HG03442 (cell line): ENCODE measurements around the gene TMEM201.

Experiments
- ATAC-seq: cut with Tn5 transposase; IDR thresholded peaks from one replicate; pipeline ENCODE4 v1.9.1; 2021; ENCODE audit warnings: mild to moderate bottlenecking, moderate library complexity; ENCODE audit not compliant: unreplicated experiment

TMEM201 gene

GRCh38 chr1:9577423-9577822, 11.3 kb upstream of the TMEM201 start:
- no peak for ATAC-seq

- ATAC-seq, result no peak
These were observed 7.8 kb upstream of the TMEM201 start for GRCh38 chr1:9580942-9581341.

DNA sequence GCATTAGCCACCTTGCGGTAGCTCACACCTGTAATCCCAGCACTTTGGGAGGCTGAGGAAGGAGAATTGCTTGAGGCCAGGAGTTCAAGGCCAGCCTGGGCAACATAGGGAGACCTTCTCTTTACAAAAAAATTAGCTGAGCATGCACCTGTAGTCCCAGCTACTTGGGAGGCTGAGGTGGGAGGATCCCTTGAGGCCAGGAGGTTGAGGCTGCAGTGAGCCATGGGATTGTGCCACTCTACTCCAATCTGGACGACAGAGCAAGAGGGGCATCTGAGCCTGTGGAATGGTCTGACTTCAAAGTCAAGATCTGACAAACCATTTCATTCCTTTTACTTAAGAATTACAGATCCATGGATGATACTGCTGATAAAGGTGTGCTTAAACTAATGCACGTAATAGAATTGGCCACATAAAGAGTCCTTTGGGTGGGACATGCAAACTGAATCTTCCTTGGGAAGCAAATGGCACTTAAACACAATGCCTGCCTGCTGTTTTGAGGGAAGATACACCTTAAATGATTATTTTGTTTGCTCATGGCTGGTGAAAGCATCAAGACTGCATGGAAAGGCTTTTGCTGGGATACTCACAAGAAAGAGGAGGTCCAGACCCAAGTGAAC, 2.5 kb upstream of the TMEM201 start:
- ATAC-seq, result no peak

- ATAC-seq, result peak; percentile 19
These were observed 520 bp downstream of the TMEM201 start for GRCh38 chr1:9589144-9589718.

DNA sequence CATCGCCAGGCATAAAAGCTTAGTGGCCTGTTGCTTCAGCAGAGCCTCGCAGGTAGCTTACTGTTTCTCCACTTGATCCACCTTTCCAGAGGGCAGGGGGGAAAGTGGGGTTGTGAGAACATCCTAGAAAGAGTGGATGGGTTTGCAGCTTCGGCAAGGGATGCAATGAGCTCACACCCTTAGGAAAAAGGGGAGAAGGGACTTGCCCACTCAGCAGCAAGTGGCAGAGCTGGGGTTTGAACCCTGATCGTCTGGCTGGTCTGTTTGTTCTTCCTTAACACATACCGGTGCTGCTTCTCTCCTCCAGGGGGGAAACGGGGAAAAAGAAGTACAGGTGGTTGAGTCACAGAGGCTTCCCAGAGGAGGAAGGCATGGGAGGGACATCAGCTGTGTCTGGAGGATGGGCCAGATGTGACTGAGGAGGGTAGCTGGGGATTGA, 1.0 kb downstream of the TMEM201 start:
- ATAC-seq, result no peak

- ATAC-seq, result no peak
These were observed 1.5 kb downstream of the TMEM201 start for GRCh38 chr1:9590201-9590600.

GRCh38 chr1:9590945-9591668, 2.4 kb downstream of the TMEM201 start:
- no peak for ATAC-seq

DNA sequence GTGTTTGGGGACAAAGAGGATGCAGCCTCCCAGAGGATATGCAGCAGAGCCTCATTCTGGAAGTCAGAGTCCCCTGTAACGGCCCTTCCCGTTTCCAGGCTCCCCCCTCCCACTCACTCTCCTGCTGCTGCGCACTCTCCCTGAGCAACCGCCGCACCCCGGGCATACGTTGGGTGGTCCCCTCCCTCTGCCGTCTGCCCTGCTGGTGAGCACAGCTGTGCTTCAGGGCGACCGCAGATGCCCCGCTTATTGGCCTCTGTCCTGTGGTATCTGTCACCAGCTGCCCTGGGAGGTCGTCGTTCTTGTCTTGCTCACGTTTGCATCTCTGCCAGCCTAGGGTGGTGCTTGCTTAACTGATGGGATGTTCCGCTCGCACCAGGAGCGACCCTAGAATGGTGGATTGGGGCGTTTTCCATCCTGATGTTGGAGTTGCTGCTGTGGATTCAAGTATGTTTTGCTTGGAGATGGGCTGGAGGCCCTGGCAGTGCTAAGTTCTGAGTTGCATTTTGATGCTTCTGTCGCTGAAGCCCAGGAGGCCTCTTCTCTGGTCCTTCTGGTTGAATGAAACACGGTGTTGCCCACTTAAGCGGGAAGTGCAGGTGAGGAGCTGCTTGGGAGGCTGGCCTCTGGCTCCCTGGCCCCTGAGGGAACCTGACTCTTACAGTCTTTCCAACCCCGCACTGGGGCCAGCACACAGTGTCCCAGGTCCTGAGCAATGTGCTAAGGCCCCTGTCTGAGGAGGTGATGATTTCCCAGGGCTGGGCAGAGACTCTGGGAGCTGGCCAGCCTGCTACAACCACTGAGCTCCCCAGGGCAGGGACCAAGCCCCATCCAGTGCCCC, 3.2 kb downstream of the TMEM201 start:
- ATAC-seq, result no peak

DNA sequence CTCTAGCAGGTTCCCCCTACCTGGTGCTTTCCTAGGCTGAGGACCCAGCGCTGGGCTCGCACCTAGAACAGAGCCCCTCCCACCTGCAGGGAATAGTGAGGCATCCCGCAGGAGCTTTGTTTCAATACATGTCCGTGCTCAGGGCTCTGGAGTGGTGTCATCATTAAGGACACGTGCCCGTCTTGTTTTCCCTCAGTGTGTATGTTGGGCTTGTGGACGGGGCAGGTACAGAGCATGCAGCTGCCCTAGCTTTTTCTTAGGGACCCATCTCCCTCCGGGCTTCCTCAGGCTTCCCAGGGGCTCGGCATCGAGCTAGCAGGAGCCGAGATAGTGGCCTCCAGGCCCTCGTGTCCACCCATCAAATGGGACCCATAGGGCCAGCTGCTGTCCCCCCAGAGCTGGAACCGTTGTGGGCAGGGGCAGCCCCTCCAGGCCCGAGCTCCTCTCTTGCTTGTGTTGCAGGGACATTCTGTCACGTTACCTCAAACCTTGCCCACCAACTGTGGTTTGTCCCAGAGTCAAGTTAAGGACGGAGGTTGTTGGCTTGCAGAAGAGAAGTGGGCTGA, 3.9 kb downstream of the TMEM201 start:
- ATAC-seq, result no peak

- ATAC-seq, result no peak
These were observed 4.4 kb downstream of the TMEM201 start for GRCh38 chr1:9593147-9593491.

DNA sequence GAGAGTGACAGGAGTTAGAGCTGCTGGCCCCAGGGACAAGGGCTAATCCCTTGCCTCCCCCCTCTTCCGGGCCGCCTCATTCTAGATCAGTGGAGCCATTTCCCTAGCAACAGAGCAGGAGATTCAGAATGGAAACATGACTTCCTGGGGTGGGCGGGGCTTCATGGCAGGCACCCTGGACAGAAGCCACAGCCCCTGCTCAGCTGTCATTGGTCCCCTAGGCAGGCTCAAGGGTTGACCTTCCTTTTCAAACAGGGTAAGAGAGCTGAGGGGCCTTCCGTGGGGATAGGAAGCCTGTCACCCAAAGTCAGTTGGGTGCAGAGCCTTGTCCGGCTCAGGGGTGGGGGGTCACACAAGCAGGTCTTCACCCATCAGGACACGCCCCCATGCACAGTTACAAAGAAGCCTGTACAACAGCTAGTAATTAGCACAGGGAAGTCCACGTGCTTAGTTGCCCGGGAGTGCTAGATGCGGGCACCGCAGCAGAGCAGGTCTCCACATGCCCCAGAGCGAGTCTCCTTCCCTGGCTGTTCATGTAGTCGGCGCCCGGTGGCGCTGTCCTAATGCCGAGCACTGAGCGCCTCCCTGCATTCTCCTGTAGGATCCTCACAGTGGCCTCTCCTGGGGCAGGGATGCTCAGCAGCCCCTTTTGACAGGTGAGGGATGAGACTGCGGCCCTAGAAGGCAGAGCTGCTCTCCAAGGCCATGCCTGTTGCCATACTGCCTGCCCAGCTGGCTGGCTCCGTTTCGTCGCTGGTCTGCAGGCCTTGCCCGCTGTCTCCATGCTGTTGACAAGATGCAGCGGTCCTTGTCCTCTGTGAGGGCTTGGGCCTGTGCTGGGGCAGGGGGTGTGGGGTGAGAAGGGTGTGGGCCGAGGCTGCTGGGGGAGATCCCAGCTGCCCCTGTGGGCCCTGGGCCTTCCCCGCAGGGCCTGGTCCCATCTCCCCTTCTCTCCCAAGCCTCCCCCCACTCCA, 5.1 kb downstream of the TMEM201 start:
- ATAC-seq, result no peak

- no peak for ATAC-seq
These were observed 5.9 kb downstream of the TMEM201 start for GRCh38 chr1:9594471-9595155.

GRCh38 chr1:9595156-9595967, 6.7 kb downstream of the TMEM201 start:
- no peak for ATAC-seq

GRCh38 chr1:9595968-9596340, 7.2 kb downstream of the TMEM201 start:
- ATAC-seq, result no peak

DNA sequence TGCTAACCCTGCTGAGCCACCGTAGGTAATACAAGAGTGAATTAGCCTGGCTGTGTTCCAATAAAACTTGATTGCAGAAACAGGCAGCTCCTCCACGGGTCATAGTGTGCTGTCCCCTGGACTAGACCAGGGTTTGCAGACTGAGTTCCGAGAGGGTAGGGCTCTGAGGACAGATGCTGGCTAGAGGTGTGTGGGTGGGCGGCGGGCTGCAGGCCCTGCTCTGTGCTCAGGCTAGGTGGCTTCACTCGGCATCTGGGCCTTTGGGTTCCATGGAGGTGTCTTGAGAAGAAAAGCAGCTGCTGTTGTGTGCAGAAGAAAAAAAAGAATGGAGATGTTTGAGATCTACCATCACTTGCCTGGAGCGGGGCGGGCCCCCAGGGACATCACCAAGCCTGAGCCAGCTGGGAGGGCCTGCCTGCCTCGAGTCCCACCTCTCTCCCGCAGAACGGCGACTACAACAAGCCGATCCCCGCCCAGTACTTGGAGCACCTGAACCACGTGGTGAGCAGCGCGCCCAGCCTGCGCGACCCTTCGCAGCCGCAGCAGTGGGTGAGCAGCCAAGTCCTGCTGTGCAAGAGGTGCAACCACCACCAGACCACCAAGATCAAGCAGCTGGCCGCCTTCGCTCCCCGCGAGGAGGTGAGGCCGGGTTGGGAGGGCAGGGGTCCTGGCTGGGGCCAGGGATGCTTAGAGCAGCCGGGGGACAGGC, 7.9 kb downstream of the TMEM201 start:
- no peak for ATAC-seq

DNA sequence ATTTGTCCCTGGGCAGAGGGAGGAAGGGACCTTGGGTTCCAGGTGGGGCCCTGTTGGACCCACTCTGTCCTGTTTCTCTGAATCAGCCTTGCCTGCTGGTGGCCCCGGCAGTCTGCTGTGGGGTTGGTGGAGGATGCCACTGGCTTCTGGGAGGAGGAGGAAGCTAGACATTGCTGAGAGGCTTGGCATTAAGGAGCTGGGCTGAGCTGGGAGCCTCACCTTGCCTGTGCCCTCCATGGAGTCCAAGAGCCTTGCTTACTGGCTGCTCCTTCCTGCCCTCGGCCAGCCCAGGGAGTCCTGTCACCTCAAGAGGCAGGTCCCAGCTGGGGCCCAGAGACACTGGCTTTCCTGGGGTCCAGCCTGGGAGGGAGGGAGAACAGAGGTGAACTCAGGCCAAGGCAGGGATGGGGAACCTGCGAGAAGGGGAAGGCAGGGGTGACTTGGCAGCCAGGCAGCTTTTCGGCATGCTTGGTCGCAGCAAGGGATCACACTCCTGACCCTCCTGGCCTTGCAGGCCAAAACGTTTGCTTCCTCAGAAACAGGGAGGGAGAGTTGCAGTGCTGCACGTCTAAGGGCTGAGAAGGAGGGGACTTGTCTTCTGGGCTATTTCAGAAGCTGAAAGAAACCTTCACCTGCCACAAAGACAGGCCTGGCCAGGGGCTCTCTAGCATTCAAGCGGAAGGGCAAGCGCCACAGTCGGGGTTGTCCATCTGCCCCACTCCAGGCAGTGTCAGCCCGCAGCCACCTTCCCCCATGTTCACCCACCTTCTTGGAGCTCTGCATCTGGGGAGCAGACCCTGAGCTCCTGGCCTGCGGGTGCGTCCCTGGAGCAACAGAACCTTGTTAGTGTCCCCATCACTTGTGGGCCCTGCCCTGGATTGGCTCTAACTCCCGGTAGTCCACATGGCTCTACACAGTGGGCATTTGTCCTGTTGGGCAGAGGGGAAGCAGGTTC, 8.9 kb downstream of the TMEM201 start:
- no peak for ATAC-seq

- no peak for ATAC-seq
These were observed 9.6 kb downstream of the TMEM201 start for GRCh38 chr1:9598316-9598700.
